ENCODE measurements around the gene C5orf63.
A peak's percentile ranks its signal among the peaks of the same experiment; 100 is the strongest.

C5orf63 gene

GRCh38 chr5:127038550-127038949 lies 34.8 kb downstream of the C5orf63 start:
- DNase-seq (ENCODE audit: low read depth), result no peak
- TF ChIP-seq CTCF (IDR thresholded peaks at IDR 0.05; ENCODE audit: insufficient read depth, low read depth, low read length, missing control alignments), result no peak
- no peak overlapping the region for H3K4me3 ChIP-seq (ENCODE audit: low read length)

- no peak overlapping the region for H3K4me3 ChIP-seq (ENCODE audit: low read length)
- TF ChIP-seq CTCF (IDR thresholded peaks at IDR 0.05; ENCODE audit: insufficient read depth, low read depth, low read length, missing control alignments), result no peak
- no peak for DNase-seq (ENCODE audit: low read depth)
Observed at GRCh38 chr5:127031863-127032232, 41.5 kb downstream of the C5orf63 start.

- peak overlapping the region; percentile 63 for H3K4me3 ChIP-seq (ENCODE audit: low read length)
- no peak for DNase-seq (ENCODE audit: low read depth)
- TF ChIP-seq CTCF (IDR thresholded peaks at IDR 0.05; ENCODE audit: insufficient read depth, low read depth, low read length, missing control alignments), result no peak
Observed at GRCh38 chr5:127031147-127031862, 42.0 kb downstream of the C5orf63 start.

- peak; percentile 98 for DNase-seq (ENCODE audit: low read depth)
- peak; percentile 17 for TF ChIP-seq CTCF (IDR thresholded peaks at IDR 0.05; ENCODE audit: insufficient read depth, low read depth, low read length, missing control alignments)
- peak within 1 kb of the TSS; percentile 63 for H3K4me3 ChIP-seq (ENCODE audit: low read length)
Observed at GRCh38 chr5:127030259-127031146, 42.8 kb downstream of the C5orf63 start, which contains the start of gene MARCHF3. TSS of gene MARCHF3 (minus strand) at chr5:127030558. CDS start at chr5:126918171, 112,387 bp downstream.

- peak overlapping the region; percentile 63 for H3K4me3 ChIP-seq (ENCODE audit: low read length)
- peak; percentile 72 for TF ChIP-seq CTCF (IDR thresholded peaks at IDR 0.05; ENCODE audit: insufficient read depth, low read depth, low read length, missing control alignments)
- peak; percentile 77 for DNase-seq (ENCODE audit: low read depth)
Observed at GRCh38 chr5:127029581-127030258, 43.6 kb downstream of the C5orf63 start.

- H3K4me3 ChIP-seq (ENCODE audit: low read length), result no peak overlapping the region
- TF ChIP-seq CTCF (IDR thresholded peaks at IDR 0.05; ENCODE audit: insufficient read depth, low read depth, low read length, missing control alignments), result no peak
- DNase-seq (ENCODE audit: low read depth), result no peak
Observed at GRCh38 chr5:127028822-127029457, 44.4 kb downstream of the C5orf63 start.
